ENCODE measurements around the gene ZSWIM7.
A peak's percentile ranks its signal among the peaks of the same experiment; 100 is the strongest.

The ZSWIM7 gene

GRCh38 chr17:15958484-15958854, 41.0 kb downstream of the ZSWIM7 start:
- H3K4me3 ChIP-seq (ENCODE audit: low read length), result no peak overlapping the region
- no peak for DNase-seq (ENCODE audit: low read depth)
- TF ChIP-seq, protein P1, sequence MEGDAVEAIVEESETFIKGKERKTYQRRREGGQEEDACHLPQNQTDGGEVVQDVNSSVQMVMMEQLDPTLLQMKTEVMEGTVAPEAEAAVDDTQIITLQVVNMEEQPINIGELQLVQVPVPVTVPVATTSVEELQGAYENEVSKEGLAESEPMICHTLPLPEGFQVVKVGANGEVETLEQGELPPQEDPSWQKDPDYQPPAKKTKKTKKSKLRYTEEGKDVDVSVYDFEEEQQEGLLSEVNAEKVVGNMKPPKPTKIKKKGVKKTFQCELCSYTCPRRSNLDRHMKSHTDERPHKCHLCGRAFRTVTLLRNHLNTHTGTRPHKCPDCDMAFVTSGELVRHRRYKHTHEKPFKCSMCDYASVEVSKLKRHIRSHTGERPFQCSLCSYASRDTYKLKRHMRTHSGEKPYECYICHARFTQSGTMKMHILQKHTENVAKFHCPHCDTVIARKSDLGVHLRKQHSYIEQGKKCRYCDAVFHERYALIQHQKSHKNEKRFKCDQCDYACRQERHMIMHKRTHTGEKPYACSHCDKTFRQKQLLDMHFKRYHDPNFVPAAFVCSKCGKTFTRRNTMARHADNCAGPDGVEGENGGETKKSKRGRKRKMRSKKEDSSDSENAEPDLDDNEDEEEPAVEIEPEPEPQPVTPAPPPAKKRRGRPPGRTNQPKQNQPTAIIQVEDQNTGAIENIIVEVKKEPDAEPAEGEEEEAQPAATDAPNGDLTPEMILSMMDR (IDR thresholded peaks at IDR 0.05; ENCODE audit: insufficient read depth, low read depth, low read length, missing control alignments), result no peak

- no peak for DNase-seq (ENCODE audit: low read depth)
- no peak overlapping the region for H3K4me3 ChIP-seq (ENCODE audit: low read length)
- TF ChIP-seq, protein P1 (IDR thresholded peaks at IDR 0.05; ENCODE audit: insufficient read depth, low read depth, low read length, missing control alignments), result no peak
Measured at GRCh38 chr17:15957608-15958307, 41.7 kb downstream of the ZSWIM7 start.

- TF ChIP-seq, protein P1 (IDR thresholded peaks at IDR 0.05; ENCODE audit: insufficient read depth, low read depth, low read length, missing control alignments), result no peak
- DNase-seq (ENCODE audit: low read depth), result peak; percentile 36
- H3K4me3 ChIP-seq (ENCODE audit: low read length), result no peak overlapping the region
Measured at GRCh38 chr17:15957206-15957605, 42.3 kb downstream of the ZSWIM7 start.

DNA sequence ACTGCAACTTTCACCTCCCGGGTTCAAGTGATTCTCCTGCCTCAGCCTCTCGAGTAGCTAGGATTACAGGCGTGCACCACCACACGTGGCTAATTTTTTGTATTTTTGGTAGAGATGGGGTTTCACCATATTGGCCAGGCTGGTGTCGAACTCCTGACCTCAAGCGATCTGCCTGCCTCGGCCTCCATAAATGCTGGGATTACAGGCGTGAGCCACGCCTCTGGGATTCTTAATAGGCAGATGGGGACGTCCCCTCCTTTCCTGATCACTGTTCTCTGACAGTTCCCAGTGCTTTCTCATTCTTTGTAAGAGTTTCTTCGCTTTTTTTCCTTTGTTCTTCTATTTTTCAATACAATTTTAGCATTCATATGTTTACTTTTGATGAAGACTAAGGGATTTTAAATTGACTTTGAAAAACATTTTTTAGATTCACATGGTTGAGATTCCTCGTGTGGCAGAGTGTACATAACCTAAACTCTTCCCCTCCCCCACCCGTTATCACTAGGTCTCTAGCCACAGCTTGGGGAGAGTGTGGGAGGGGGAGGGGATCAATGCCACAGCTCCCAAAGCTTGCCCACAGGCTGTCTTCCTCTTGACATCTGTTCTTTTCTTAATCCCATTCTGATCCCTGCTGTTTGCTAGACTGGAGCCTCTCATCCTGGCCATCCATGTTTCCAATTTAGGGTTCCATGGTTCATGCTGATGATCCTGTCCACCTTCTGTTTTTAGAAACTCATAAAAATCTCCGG, 43.5 kb downstream of the ZSWIM7 start:
- TF ChIP-seq, protein P1 (IDR thresholded peaks at IDR 0.05; ENCODE audit: insufficient read depth, low read depth, low read length, missing control alignments), result no peak
- DNase-seq (ENCODE audit: low read depth), result no peak
- no peak overlapping the region for H3K4me3 ChIP-seq (ENCODE audit: low read length)

DNA sequence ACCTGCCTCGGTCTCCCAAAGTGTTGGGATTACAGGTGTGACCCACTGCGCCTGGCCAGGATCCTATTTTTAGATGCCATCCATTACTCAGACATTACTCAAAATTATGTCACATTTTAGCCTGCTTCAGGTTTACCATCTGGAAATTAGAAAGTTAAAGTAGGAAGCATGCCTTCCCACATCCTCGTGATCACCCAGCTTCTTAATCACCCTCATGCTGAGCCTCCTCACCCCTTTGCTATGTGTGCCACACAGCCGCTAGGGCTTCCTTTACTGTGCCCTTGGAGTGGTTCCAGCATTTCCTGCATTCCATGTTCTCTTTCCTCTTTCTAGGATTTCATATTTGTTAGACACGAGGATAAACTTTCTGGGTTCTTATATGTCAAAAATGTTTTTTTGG, 45.3 kb downstream of the ZSWIM7 start:
- DNase-seq (ENCODE audit: low read depth), result peak; percentile 97
- no peak overlapping the region for H3K4me3 ChIP-seq (ENCODE audit: low read length)
- TF ChIP-seq, protein P1 (IDR thresholded peaks at IDR 0.05; ENCODE audit: insufficient read depth, low read depth, low read length, missing control alignments), result peak; percentile 25

GRCh38 chr17:15952916-15953790, 46.4 kb downstream of the ZSWIM7 start:
- H3K4me3 ChIP-seq (ENCODE audit: low read length), result no peak overlapping the region
- TF ChIP-seq, protein P1 (IDR thresholded peaks at IDR 0.05; ENCODE audit: insufficient read depth, low read depth, low read length, missing control alignments), result no peak
- DNase-seq (ENCODE audit: low read depth), result no peak

All from epithelial cell of esophagus (primary cell).